Hepatocyte (in vitro differentiated cells): ENCODE data around the gene AUNIP.

Source experiments
- EZH2phosphoT487 ChIP-seq: fragments of 200-600 bp; sonication (generic); IDR thresholded peaks from one replicate; pipeline ENCODE4 v1.6.1; 2018; ENCODE audit warnings: antibody characterized with exemption, mild to moderate bottlenecking, low read depth, moderate library complexity; ENCODE audit not compliant: unreplicated experiment, severe bottlenecking
- TF ChIP-seq, protein P1 (sequence below): fragments of 200-600 bp; sonication (generic); IDR thresholded peaks from 2 replicates; pipeline ENCODE4 v1.5.1; 2016; ENCODE audit warnings: antibody characterized with exemption, mild to moderate bottlenecking; ENCODE audit not compliant: poor library complexity

DNA sequence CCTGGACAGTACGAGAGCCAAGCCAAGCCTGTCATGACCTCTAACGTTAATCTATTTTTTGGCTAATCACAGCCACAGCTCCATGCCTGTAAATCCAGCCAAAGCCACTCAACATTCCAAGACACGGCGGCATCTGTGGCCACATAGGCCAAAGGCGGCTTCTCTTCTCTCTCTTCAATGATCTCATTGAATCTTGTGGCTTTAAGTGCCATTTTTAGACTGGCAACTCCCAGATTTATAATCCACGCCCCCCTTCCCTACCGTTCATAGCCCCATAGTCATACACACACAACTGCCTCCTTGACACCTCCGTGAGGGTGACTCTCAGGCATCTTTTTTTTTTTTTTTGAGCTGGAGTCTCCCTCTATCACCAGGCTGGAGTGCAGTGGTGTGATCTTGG, 64.9 kb downstream of the AUNIP start:
- no peak for TF ChIP-seq EZH2phosphoT487
- TF ChIP-seq, protein P1, sequence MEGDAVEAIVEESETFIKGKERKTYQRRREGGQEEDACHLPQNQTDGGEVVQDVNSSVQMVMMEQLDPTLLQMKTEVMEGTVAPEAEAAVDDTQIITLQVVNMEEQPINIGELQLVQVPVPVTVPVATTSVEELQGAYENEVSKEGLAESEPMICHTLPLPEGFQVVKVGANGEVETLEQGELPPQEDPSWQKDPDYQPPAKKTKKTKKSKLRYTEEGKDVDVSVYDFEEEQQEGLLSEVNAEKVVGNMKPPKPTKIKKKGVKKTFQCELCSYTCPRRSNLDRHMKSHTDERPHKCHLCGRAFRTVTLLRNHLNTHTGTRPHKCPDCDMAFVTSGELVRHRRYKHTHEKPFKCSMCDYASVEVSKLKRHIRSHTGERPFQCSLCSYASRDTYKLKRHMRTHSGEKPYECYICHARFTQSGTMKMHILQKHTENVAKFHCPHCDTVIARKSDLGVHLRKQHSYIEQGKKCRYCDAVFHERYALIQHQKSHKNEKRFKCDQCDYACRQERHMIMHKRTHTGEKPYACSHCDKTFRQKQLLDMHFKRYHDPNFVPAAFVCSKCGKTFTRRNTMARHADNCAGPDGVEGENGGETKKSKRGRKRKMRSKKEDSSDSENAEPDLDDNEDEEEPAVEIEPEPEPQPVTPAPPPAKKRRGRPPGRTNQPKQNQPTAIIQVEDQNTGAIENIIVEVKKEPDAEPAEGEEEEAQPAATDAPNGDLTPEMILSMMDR, result no peak
